GM19238 (cell line): ENCODE data around the gene SHROOM2.
"Not testable (repeated sequence)": the region's sequence is repeated elsewhere in the genome, so short reads cannot be mapped to it uniquely, and the experiment has no call there.

Experiments
- DNase-seq: peaks from one replicate; pipeline ENCODE4 v3.0.0; 2011; ENCODE audit warnings: low spot score; ENCODE audit not compliant: insufficient read length

The SHROOM2 gene

DNA sequence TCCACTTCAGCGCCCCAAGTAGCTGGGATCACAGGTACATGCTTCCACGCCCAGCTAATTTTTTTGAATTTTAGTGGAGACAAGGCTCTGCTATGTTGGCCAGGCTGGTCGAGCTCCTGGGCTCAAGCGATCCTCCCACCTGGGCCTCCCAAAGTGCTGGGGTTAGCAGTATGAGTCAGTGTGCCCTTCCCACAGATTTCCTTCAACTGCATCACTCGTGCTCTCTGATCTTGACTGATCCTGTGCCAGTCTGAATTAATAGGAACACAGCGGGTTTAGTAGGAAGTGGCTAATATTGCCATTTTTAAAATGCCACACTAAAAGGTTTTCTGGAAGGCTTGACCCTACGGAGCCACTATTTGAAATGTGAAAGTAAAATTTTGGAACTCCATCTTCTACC lies 4.3 kb upstream of the SHROOM2 start:
- no peak for DNase-seq

GRCh38 chrX:9784332-9784731 lies 1.9 kb upstream of the SHROOM2 start:
- DNase-seq, result no peak

DNA sequence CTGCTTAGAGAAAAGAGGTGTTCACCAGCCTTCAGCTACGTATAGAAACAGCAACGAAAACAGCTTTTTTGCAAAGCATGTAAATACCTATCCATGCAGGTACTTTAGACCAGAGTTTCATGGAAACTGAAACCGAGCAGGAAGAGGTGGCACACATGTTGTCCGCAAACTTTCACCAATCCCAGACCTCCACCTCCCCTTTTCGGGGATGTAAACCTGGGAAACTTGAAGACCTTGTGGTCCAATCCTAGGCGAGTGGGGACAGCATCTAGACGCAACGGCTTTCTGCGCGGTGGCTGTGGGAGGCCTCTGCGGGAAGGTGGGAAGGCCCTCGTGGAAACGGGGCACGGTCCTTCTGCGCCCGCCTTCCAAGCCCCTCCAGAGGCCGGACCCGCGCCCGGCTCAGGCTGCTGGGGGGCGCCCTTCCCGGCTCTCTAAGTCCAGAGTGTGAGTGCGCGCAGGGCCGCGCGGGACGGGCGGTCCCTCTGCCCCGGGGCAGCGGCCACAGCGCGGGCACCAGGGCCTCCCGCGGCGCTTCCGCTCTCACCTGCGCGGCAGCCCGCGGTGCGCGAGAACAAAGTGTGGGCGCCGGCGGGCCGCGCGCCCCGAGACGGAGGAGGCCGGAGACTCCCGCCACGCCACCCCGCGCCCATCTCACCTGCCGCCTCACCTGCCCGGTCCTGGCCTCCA lies 830 bp upstream of the SHROOM2 start:
- DNase-seq, result no peak

DNA sequence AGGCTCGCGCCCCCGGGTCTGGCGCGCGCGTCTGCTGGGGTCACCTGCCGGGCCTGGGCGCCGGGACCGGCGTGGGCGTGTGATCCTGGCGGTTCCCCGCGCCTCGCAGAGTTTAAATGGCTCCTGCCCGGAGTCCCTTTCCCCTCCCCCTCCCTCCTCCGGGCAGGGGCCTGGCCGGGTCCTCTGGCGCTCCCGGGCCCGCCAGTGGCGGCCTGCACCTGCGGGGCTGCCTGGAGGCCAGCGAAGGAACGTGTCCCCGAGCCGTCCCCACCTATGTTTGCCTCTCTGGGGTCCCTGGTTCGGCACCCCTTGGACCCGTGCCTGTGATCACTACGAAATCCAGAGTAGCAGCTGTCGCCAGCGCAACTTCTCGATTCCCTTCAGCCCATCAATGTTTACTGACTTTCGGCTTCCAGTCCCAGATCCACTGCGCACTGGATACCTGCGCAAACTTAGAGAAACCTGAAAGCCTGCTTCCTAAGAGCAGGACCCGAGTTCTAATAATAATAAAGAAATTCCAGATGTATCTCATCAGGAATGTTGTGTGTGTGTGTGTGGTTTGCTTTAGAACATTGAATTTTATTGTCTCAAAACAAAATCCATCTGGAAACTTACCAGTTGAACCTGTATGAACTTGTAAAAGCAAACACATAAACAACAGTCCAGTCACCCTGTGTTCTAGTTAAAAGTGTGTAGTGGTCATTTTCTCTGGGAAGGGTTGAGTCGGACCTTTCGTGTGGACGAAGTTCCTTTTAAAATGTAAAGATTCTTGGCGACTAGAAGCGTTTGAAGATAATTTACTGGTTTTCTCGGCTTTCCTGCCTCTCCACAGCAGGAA lies 788 bp downstream of the SHROOM2 start:
- no peak for DNase-seq

DNA sequence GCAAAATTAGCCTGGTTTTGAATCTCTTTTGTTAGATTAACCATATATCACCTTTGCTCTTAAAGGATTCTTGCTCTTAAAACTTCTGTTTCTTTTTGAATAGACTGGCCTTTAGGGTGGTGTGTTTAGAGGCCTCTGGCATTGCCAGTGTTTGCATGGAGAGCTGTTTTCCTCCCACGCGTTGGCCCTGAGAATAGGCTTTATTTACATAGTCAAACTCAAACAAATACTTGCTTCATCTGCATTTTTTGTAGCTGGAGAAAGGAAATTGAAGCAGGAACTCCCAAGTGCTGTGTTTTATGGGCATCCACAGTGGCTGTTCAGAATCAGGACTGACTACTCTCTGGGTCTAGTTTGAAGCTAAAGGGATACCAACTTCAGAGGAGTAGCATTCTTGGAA lies 2.7 kb downstream of the SHROOM2 start:
- DNase-seq, result no peak

- DNase-seq, result no peak
Observed at GRCh38 chrX:9789555-9789954, 3.3 kb downstream of the SHROOM2 start.

GRCh38 chrX:9790866-9791265 lies 4.6 kb downstream of the SHROOM2 start:
- DNase-seq, result no peak

DNA sequence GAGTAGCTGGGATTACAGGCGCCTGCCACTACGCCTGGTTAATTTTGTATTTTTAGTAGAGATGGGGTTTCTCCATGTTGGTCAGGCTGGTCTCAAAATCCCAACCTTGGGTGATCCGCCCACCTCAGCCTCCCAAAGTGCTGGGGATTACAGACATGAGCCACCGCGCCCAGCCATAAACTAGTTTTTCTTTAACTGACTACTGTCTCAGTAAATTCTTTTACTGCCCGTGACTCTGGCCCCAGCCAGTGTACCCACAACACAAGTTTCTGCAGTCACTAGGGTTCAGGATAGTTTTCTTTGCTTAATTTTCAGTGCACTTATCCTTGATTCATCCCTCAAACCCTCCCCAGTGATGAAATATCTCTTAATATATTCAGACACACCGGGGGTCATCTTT lies 8.3 kb downstream of the SHROOM2 start:
- DNase-seq, result no peak

DNA sequence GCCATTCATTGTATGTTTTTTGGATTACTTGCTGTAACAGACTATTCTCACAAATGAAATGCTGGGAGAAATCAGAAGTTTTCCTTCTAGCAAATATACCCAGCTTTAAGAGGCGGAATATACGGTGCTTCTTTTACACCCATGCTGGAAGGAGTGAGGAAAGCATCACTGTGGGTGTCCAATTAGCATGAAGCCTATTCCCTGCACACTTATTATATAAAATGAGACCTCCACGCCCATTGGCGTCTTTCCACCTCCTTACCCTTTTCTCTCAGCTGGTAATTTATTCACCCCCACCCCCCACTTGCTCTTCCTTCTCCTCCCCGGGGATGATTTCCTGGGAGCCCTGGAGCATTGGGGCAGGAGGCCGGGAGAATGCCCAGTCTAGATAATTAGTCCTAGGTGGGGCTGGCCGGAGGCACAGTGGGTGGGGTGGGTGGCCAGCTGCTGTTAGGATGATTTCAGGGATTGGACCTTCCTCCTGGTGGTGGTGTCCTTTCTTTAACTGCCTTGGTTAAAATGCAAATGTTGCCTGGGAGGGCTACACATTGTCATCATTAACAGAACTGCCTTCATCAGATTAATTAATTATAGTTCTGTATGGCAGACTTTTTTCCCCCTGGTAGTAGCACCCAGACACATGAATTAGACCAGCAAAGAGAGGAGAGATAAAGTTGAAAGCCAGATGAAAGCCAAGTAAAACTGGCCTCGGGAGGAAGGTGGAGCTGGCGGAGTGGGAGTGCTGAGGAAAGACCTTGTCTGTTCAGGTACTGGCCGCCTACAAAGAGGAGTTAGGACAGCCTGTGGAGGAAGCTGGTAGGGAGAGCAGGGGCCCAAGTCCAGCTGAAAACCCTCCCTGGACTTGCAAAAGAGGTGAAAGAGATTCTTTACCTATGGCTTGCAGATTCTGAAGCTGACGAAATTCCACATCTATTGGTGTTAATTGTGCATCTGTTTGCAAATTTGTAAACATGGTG lies 11.4 kb downstream of the SHROOM2 start:
- DNase-seq, result no peak

GRCh38 chrX:9802737-9803136 lies 16.5 kb downstream of the SHROOM2 start:
- no peak for DNase-seq

GRCh38 chrX:9804444-9804843 lies 18.2 kb downstream of the SHROOM2 start:
- no peak for DNase-seq

- no peak for DNase-seq
Observed at GRCh38 chrX:9805956-9806355, 19.7 kb downstream of the SHROOM2 start.

- DNase-seq, result no peak
Observed at GRCh38 chrX:9807355-9808182, 21.3 kb downstream of the SHROOM2 start.

- not testable (repeated sequence) for DNase-seq
Observed at GRCh38 chrX:9809876-9810275, 23.6 kb downstream of the SHROOM2 start.

DNA sequence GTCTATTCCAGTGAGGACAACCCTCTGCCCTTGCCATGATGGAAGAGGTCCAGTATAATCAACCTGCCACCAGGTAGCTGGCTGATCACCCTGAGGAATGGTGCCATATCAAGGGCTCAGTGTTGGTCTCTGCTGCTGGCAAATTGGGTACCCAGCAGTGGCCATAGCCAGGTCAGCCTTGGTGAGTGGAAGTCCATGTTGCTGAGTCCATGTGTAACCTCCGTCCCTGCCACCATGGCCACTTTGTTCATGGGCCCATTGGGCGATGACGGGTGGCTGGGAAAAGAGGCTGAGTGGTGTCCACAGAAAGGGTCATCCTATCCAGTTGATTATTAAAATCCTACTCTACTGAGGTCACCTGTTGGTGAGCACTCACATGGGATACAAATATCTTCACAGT lies 24.9 kb downstream of the SHROOM2 start:
- not testable (repeated sequence) for DNase-seq

GRCh38 chrX:9816084-9816700 lies 30.0 kb downstream of the SHROOM2 start:
- no peak for DNase-seq

DNA sequence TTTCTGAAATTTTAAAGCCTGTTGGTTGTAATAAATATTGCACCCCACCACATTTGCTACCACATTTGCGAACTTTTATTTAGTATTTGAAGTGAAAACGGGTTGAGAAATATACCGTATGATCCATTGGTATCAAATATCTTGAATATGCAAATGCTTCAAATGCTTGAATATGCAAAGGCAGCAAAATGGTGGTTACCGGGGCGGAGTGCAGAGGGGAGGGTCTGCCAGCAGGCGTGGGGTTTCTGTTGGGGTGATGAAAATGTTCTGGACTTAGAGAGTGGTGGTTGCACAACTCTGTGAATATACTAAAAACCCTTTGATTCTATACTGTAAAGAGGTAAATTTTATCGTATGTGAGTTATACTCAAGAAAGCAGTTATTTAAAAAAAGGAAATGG lies 35.3 kb downstream of the SHROOM2 start:
- no peak for DNase-seq

GRCh38 chrX:9824554-9824953 lies 38.3 kb downstream of the SHROOM2 start:
- DNase-seq, result no peak

GRCh38 chrX:9825129-9825790 lies 39.0 kb downstream of the SHROOM2 start:
- DNase-seq, result no peak

- DNase-seq, result no peak
Observed at GRCh38 chrX:9825966-9826365, 39.7 kb downstream of the SHROOM2 start.
